HG03135 (cell line): ENCODE results near the gene CENPM.

Experiments
- ATAC-seq: cut with Tn5 transposase; IDR thresholded peaks from one replicate; pipeline ENCODE4 v1.9.1; 2021; ENCODE audit warnings: mild to moderate bottlenecking, moderate library complexity; ENCODE audit not compliant: unreplicated experiment

Gene CENPM

GRCh38 chr22:41933411-41934177 lies 13.4 kb downstream of the CENPM start:
- ATAC-seq = no peak

- ATAC-seq = no peak
Measured at GRCh38 chr22:41932353-41932752, 14.6 kb downstream of the CENPM start.

GRCh38 chr22:41931701-41932269 lies 15.2 kb downstream of the CENPM start:
- no peak for ATAC-seq

DNA sequence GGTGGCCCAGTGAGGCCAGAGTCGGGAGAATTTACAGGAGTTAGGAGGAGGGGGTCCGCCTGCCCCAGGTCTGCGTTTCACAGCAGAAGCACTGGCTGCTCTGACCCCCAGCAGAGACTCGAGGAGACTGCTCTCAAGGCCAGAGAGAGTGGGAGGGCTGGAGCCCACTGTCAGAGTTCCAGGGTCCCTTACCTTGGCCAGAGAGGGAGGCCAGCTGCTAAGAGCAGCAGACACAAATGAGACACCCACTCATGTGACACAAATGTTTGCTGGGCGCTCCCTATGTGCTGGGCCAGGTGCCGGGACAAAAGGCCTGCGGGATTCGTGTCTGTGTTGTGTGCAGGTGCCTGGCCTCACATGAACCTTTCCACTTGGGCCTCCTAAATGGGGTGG lies 17.5 kb downstream of the CENPM start:
- no peak for ATAC-seq

DNA sequence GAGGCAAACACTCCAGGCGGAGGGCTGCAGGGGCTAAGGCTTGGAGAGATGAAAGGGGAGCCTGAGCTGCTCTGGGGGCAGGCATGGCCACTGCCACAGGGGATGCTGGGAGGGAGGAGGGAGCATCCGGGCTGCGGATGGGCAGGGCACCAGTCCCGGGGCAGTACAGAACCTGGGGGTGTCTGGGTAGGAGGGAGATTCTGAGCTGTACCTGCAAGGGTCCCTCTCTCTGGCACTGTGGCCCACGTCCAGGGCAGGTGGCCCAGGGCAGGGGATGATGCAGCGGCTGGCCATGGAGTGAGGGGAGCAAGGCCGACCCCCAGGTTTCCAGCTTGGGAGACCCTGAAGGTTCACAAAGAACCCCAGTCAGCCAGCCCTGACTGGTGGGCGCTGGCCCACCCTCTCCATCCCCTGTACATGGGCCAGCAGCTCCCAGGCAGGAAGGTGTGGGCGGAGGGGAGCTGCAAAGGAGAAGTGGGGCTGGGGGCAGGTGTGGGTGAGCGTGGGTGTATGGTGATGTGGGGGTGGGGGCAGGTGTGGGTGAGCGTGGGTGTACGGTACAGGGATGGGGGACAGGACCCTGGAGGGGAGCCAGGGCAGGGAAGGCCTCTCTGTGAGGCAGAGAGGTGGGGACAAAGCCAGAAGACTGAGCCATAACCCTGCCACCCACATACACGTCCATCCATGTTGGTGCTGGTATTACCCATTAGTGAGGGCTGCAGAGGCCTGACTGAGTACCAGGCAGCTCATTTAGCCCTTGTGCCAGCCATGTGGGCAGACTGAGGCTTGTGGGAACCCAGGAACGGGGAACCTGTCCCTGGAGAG lies 18.1 kb downstream of the CENPM start:
- ATAC-seq = no peak

- ATAC-seq = no peak
Measured at GRCh38 chr22:41927813-41928212, 19.1 kb downstream of the CENPM start.

DNA sequence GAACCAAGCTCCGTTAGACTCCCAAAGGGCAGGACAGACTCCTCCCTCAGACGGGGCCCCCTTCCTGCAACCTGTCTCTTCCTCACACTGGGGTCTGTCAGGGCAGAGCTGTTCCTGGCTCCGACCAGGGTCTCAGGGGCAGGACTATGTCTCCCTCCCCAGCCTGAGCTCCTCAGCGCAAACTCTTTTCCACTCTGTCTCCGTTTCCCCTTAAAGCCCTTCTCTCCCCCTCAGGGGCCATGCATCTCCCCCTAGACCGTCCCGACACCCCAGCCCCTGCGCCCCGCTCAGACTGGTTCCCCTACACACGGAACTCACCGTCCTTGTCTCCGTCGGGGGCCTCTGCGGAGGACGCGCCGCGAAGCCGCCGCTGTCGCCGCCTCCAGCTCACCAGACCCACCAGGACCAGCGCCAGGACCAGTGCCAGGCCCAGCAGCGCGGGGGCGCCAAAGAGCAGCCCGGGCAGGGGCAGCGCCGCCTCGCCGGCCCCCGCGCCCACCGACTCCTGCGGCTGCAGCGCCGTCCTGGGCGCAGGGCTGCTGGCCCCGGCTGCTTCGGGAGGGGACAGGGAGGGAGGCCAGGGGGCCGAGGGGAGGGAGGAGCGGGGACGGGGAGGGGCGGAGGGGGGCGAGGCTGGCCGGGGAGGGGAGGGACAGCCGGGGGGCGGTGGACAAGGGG lies 21.0 kb downstream of the CENPM start:
- ATAC-seq = peak; percentile 35

GRCh38 chr22:41923595-41924276 lies 23.2 kb downstream of the CENPM start:
- no peak for ATAC-seq

DNA sequence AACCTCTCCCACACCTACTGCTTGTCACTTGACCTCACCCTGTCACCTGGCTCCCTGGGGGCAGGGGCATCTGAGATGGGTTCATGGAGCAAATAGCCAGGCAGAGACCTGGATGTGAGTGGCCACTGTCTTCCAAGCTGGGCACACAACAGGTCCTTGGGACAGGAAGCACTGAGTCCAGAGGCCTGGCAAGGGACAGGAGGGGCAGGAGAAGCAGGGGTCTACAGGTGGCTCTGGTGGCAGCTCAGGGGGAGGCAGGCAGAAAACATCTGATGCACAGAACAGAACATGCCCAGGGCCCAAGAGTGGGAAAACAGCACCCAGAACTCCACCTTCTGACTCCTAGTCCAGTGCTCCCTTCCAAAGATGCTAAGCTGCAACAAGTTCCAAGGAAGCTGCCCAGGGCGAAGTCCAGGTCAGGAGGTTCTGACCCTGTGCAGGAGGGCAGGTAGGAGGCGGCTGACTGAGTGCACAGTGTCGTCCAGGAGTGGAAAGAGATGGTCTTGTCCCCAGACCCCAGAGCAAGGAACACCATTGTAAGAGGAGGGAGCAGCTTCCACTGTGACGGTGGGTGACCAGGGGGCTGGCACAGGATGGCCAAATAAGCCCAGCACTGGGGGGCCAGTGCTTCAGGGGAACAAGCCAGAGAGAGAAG lies 23.9 kb downstream of the CENPM start:
- ATAC-seq = no peak

GRCh38 chr22:41922328-41922727 lies 24.6 kb downstream of the CENPM start:
- no peak for ATAC-seq

DNA sequence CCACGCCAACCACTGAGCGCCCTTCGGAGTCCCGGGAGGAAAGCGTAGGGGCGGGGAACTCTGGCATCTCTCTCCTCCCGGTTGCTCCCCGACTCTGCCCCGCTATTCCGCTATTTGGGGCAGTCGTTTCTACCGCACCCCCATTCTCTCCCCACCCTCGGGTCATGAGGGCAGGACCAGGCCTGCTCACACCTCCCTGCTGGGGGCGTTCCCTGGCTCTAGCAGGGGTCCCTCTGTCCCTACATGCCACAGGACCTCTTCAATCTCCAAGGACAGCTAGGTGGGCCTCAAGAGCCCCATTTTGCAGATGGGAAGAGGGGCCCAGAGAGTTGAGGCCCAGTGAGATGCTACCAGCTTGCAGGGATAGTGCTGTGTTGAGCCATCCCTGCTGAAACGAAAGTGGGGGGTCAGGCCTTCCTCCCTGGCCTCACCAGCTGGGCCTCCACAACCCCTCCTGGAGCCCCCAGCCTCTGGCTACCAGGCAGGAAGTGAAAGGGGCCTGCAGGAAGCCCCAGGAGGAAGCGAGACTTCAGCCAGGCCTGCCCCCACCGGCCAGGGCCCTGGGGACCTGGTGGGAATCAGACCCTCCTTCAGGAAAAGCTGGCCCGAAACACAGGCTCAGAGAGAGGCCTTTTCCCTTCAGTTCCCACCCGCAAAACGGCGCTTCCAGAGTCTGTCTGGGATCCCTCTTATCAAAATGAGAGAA lies 26.5 kb downstream of the CENPM start:
- ATAC-seq = peak; percentile 24

- ATAC-seq = peak; percentile 42
Measured at GRCh38 chr22:41919357-41920224, 27.4 kb downstream of the CENPM start.

- no peak for ATAC-seq
Measured at GRCh38 chr22:41917903-41918791, 28.8 kb downstream of the CENPM start.

- ATAC-seq = no peak
Measured at GRCh38 chr22:41917375-41917902, 29.5 kb downstream of the CENPM start.

DNA sequence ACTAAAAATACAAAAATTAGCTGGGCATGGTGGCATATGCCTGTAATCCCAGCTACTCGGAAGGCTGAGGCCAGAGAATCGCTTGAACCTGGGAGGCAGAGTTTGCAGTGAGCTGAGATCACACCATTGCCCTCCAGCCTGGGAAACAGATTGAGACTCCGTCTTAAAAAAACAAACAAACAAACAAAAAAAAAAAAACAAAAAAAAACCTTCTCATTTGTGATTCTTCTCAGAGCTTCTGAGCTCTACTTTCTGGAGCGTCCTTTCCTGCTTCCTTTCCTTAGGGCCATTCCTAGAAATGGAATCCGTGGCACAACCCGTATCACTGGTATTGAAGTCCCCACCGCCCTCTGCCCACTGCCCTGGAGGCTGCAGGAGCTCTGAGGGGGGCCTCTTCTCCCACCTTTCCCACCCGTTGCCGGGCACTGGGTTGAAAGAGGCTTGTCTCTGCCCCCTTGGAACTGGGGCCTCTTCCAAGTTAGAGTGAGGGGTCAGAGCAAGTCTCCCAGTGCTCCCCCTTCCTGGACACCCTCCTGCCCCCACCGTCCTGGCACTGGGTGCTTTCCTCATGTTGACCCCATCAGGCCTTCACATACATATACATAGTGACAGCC lies 30.1 kb downstream of the CENPM start:
- no peak for ATAC-seq

- no peak for ATAC-seq
Measured at GRCh38 chr22:41915786-41916493, 31.0 kb downstream of the CENPM start.
